ENCODE data around the gene LARP1B. TPM values are rescaled to one million over a fixed set of nuclear protein-coding genes. Genes with fewer than 3 reads are reported as not detected.

The LARP1B gene
- total RNA-seq, 2 experiments from 2014 or later, result 13.8 to 14.0 TPM

DNA sequence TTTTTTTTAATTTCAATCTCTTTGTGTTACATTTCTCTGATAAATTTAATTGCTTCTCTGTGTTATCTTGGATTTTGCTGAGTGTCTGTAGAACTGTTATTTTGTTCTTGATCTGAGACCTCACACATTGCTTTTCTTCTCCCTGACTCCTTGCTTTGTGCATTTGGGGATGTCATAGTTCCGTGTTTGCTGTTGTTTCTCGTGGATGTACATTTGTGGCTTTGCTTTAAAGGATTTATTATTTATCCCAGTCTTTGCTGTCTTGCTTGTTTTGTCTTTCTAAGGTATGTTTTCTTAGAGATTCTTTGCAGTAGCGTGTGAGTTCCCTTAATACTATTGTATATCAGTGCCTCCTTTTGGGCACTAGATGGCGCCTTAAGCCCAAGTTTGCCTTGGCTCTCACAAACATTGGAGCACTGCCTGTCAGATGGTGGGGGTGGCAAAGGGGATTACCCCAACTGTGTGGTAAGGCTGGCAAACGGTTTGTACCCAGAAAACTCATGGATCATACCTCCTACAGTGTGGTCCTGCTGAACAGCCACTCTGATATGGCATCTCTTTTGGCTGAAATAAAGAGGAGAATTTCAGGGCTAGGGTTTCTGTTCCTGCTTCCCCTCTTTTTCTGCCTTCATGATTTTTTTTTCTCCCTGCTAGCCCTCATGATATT lies 130.1 kb downstream of the LARP1B start:
- H3K27ac Mint-ChIP-seq, result no peak overlapping the region
- CTCF ChIA-PET, result interaction anchor here (0.6 to 1.2 kb wide), 13 partner anchors 8 to 265 kb away, joined by 3 to 4 read pairs (median 3); no protein-coding TSS in a partner anchor
- no peaks in the 10 kb centered on the region for H3K27me3 Mint-ChIP-seq
- H3K4me1 Mint-ChIP-seq, result peaks cover 5% of the 10 kb centered on the region
- peak; percentile 74 for DNase-seq
- POLR2A ChIA-PET, result no interaction called here
- no peaks in the 10 kb centered on the region for H3K36me3 Mint-ChIP-seq (ENCODE audit: low read depth)
- H3K9me3 Mint-ChIP-seq, result no peaks in the 10 kb centered on the region
- no peak overlapping the region for H3K4me3 Mint-ChIP-seq

DNA sequence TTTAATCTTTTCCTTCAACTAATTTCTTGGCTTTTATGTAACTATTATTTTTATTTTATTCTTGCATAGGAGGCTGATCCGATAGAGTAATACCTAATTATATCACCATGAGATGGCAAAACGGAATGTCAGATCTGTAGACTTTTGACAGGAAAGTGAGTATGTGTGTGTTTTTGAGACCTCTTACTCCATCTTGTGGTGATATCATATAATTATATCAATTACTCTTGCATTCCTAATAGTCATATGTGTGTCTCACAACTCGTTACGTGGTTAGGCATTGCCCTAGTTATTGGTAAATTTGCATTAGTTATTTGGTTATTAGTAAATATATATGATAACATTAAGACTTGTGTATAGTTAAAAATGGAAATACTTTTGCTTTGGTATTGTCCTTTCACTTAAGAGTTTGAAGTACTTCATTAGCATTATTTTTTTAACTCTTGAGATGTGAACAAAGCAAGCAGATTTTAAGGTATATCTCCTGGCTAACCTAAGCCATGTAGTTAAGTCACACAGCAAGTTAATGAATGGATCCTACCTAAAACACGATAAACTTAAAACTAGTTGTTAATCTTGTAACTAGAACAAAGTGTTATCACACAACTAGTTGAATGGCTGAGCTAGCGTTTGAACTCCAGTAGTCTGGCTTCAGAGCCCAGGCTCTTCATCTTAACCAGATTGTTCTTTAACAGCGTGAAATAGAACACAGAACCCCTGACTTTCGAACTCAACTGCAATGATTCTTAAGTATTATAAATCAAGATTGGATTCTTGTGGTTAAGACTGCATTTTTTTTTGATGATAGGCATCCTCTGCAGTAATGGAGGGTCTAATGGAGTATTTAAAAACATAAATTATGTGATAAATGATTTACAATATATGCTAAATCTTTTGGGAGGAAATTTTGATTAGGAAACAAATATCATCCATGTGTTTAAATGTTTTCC lies 159.4 kb downstream of the LARP1B start:
- ChIA-PET POLR2A (no interaction called here), CTCF (interaction anchor here (1.0 kb wide), 1 partner anchor 29 kb away, joined by 3 read pairs; no protein-coding TSS in a partner anchor)
- no peak for DNase-seq
- Mint-ChIP-seq H3K36me3 (ENCODE audit: low read depth) (no peaks in the 10 kb centered on the region), H3K9me3 (no peaks in the 10 kb centered on the region), H3K27me3 (no peaks in the 10 kb centered on the region), H3K4me3 (no peak overlapping the region), H3K4me1 (no peaks in the 10 kb centered on the region), H3K27ac (no peak overlapping the region)

DNA sequence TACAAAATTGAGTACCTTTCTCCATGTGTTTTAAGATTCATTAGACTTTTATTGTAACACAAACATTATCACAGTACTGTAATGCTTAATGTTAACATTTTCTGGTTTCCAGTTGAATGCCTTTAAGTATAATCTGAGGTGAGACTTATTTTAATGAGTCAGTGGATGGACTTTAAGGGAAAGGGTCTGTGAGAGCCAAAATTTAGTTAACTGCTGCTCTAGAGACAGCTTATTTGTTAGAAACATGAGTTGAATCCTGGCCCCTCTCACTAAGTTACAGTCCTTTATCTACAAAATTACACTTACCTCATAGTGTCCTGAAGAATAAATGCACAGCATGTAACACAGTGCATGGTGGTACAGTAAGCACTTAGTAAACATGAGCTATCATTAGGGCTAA lies 160.5 kb downstream of the LARP1B start:
- CTCF ChIA-PET, result no interaction called here

GRCh38 chr4:128225148-128225547 lies 164.0 kb downstream of the LARP1B start:
- Mint-ChIP-seq H3K4me1 (no peaks in the 10 kb centered on the region), H3K27me3 (no peaks in the 10 kb centered on the region), H3K9me3 (no peaks in the 10 kb centered on the region), H3K27ac (no peak overlapping the region), H3K4me3 (no peak overlapping the region), H3K36me3 (ENCODE audit: low read depth) (no peaks in the 10 kb centered on the region)
- DNase-seq, result no peak
- CTCF ChIA-PET, result interaction anchor here (1.5 kb wide), 1 partner anchor 33 kb away, joined by 4 read pairs; no protein-coding TSS in a partner anchor
- POLR2A ChIA-PET, result no interaction called here

More for the DNA sequence above, 160.5 kb downstream of the LARP1B start:
- Mint-ChIP-seq H3K27me3 (no peaks in the 10 kb centered on the region), H3K4me3 (no peak overlapping the region), H3K9me3 (no peaks in the 10 kb centered on the region), H3K4me1 (no peaks in the 10 kb centered on the region), H3K36me3 (ENCODE audit: low read depth) (no peaks in the 10 kb centered on the region), H3K27ac (no peak overlapping the region)
- POLR2A ChIA-PET, result no interaction called here
- no peak for DNase-seq

DNA sequence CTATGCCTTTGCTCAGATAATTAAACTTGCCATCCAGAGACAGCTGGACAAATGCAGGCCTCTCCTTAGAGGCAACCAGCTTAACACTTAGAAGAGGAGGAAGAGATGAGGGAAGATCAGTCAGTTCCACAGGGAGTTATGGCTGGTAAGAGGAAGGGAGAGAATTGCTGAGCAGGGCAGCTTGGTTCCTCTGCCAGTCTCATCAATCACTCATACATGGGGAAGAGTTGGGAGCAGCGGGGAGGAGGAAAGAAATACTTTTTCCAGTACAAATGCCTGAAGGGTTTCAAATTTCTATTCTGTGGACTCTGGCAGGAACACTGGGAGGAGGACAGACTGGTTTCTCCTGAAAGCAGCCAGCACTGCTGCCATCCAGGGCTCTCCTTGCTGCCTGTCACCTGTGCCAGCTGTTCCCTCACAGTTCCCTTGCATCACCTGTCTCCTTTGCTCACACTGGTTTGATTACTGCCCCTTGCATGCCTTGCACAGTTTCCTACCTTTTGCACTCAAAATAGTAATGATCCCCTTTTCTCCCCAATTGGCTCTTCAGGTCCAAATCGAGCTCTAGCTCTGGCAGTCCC lies 167.0 kb downstream of the LARP1B start:
- Mint-ChIP-seq H3K9me3 (no peaks in the 10 kb centered on the region), H3K36me3 (ENCODE audit: low read depth) (no peaks in the 10 kb centered on the region), H3K27ac (no peak overlapping the region), H3K4me3 (no peak overlapping the region), H3K4me1 (no peaks in the 10 kb centered on the region), H3K27me3 (no peaks in the 10 kb centered on the region)
- ChIA-PET CTCF (no interaction called here), POLR2A (no interaction called here)
- no peak for DNase-seq

GRCh38 chr4:128228845-128229795 lies 168.0 kb downstream of the LARP1B start:
- ChIA-PET CTCF (no interaction called here), POLR2A (no interaction called here)
- no peaks in the 10 kb centered on the region for H3K9me3 Mint-ChIP-seq
- no peak for DNase-seq
- H3K27ac Mint-ChIP-seq, result no peak overlapping the region
- no peaks in the 10 kb centered on the region for H3K36me3 Mint-ChIP-seq (ENCODE audit: low read depth)
- H3K27me3 Mint-ChIP-seq, result no peaks in the 10 kb centered on the region
- H3K4me1 Mint-ChIP-seq, result no peaks in the 10 kb centered on the region
- H3K4me3 Mint-ChIP-seq, result no peak overlapping the region

DNA sequence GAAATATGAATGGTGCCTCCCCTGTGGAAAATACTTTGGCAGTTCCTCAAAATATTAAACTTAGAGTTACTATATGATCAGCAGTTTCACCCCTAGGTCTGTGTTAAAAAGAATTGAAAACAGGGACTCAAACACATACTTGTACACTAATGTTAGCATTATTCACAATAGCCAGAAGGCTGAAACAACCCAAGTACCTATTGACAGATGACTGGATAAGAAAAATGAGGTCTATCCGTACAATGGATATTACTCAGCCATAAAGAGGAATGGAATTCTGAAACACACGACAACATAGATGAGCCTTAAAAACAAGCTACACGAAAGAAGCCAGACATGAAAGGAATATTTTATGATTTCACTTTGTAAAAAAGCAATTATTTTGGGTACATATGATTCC lies 171.6 kb downstream of the LARP1B start:
- Mint-ChIP-seq H3K36me3 (ENCODE audit: low read depth) (no peaks in the 10 kb centered on the region), H3K27ac (no peak overlapping the region), H3K27me3 (no peaks in the 10 kb centered on the region), H3K4me3 (no peak overlapping the region), H3K9me3 (peaks cover 3% of the 10 kb centered on the region), H3K4me1 (no peaks in the 10 kb centered on the region)
- CTCF ChIA-PET, result no interaction called here
- DNase-seq, result no peak
- POLR2A ChIA-PET, result no interaction called here

DNA sequence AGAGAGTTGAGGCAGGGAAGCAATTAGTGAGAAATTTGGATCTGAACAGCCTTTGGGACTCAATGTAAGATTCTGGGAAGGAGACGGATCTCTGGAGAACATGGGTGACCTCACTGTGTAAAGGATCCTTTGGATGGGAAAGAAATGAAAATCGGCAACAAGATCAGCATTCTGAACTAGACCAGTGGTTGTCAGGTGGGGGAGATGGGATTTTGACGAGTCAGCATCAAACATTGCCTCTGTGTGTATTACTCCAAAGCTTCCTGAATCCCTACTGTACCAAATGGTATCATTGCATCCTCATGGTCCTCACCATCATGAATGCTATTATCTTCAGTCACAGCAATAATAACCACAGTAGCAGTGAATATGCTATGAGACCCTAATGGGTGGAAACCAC lies 173.7 kb downstream of the LARP1B start:
- H3K4me1 Mint-ChIP-seq, result no peaks in the 10 kb centered on the region
- H3K4me3 Mint-ChIP-seq, result no peak overlapping the region
- DNase-seq, result no peak
- peaks cover 3% of the 10 kb centered on the region for H3K9me3 Mint-ChIP-seq
- no peak overlapping the region for H3K27ac Mint-ChIP-seq
- no peaks in the 10 kb centered on the region for H3K27me3 Mint-ChIP-seq
- ChIA-PET CTCF (no interaction called here), POLR2A (no interaction called here)
- H3K36me3 Mint-ChIP-seq (ENCODE audit: low read depth), result no peaks in the 10 kb centered on the region

GRCh38 chr4:128241019-128241418 lies 179.9 kb downstream of the LARP1B start:
- Mint-ChIP-seq H3K36me3 (ENCODE audit: low read depth) (no peaks in the 10 kb centered on the region), H3K4me1 (no peaks in the 10 kb centered on the region), H3K27ac (no peak overlapping the region), H3K9me3 (no peaks in the 10 kb centered on the region), H3K4me3 (no peak overlapping the region), H3K27me3 (no peaks in the 10 kb centered on the region)
- POLR2A ChIA-PET, result no interaction called here
- CTCF ChIA-PET, result no interaction called here
- no peak for DNase-seq

GRCh38 chr4:128241425-128241913 lies 180.4 kb downstream of the LARP1B start:
- H3K4me3 Mint-ChIP-seq, result no peak overlapping the region
- H3K36me3 Mint-ChIP-seq (ENCODE audit: low read depth), result no peaks in the 10 kb centered on the region
- ChIA-PET CTCF (no interaction called here), POLR2A (no interaction called here)
- no peak for DNase-seq
- H3K27ac Mint-ChIP-seq, result no peak overlapping the region
- no peaks in the 10 kb centered on the region for H3K9me3 Mint-ChIP-seq
- H3K4me1 Mint-ChIP-seq, result no peaks in the 10 kb centered on the region
- no peaks in the 10 kb centered on the region for H3K27me3 Mint-ChIP-seq

DNA sequence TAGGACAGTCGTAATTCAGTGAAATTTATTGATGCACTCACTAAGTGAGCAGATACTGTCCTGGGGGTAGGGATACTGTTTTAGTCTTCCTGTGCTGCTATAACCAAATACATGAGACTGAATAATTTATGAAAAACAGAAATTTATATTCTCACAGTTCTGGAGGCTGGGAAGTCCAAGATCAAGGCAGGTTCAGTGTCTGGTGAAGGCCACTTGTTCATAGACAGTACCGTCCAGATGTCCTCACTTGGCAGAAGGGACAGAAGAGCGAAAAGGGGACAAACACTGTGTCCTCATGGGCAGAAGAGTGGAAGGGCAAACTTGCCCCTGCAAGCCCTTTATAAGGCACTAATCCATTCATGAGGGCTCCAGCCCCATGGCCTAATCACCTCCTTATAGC lies 180.9 kb downstream of the LARP1B start:
- Mint-ChIP-seq H3K4me3 (no peak overlapping the region), H3K9me3 (peaks cover 2% of the 10 kb centered on the region), H3K36me3 (ENCODE audit: low read depth) (no peaks in the 10 kb centered on the region), H3K27ac (no peak overlapping the region), H3K4me1 (no peaks in the 10 kb centered on the region), H3K27me3 (peaks cover 1% of the 10 kb centered on the region)
- CTCF ChIA-PET, result no interaction called here
- POLR2A ChIA-PET, result no interaction called here
- no peak for DNase-seq

GRCh38 chr4:128242601-128243000 lies 181.5 kb downstream of the LARP1B start:
- ChIA-PET CTCF (no interaction called here), POLR2A (no interaction called here)
- Mint-ChIP-seq H3K9me3 (peaks cover 2% of the 10 kb centered on the region), H3K27ac (no peak overlapping the region), H3K4me1 (no peaks in the 10 kb centered on the region), H3K4me3 (no peak overlapping the region), H3K27me3 (peaks cover 1% of the 10 kb centered on the region), H3K36me3 (ENCODE audit: low read depth) (no peaks in the 10 kb centered on the region)
- DNase-seq, result no peak
